Keratinocyte (primary cell): ENCODE measurements around the gene COL8A1. TPM values are rescaled to one million over a fixed set of nuclear protein-coding genes. Genes with fewer than 3 reads are reported as not detected.

Source experiments
- DNase-seq: peaks from one replicate; pipeline ENCODE4 v3.0.0-alpha.2; 2011; ENCODE audit warnings: low read depth, missing footprints, low spot score
- FAIRE-seq: peaks from 2 replicates; lab custom pipeline; 2011; peaks lifted over from hg19 to GRCh38; lab: Jason Lieb, UNC
- H2AFZ ChIP-seq: 2 replicates; pipeline ENCODE4 v1.6.0; 2012; ENCODE audit warnings: low read length, control low read depth, inconsistent platforms; ENCODE audit not compliant: control insufficient read depth
- H3K27ac ChIP-seq: 2 replicates; pipeline ENCODE4 v1.5.1; 2011; ENCODE audit warnings: low read length; ENCODE audit not compliant: control insufficient read depth, insufficient read depth
- H3K27me3 ChIP-seq: 3 replicates; pipeline ENCODE4 v1.6.0; 2011; ENCODE audit warnings: low read length; ENCODE audit not compliant: control insufficient read depth, insufficient read depth; ENCODE audit errors: extremely low read depth
- H3K36me3 ChIP-seq, 2 experiments: 2 replicates in 1 of 2; 3 replicates in 1 of 2; pipeline ENCODE4 v1.5.1; 2011; ENCODE audit warnings: low read length in 2 of 2, mild to moderate bottlenecking in 1 of 2; ENCODE audit not compliant: control insufficient read depth in 2 of 2, insufficient read depth in 2 of 2; ENCODE audit errors: extremely low read depth in 1 of 2
- H3K4me1 ChIP-seq: 3 replicates; pipeline ENCODE4 v1.5.1; 2011; ENCODE audit warnings: low read length; ENCODE audit not compliant: control insufficient read depth, insufficient read depth; ENCODE audit errors: extremely low read depth
- H3K4me2 ChIP-seq: 3 replicates; pipeline ENCODE4 v1.6.0; 2011; ENCODE audit warnings: low read depth, low read length; ENCODE audit not compliant: control insufficient read depth, insufficient read depth; ENCODE audit errors: extremely low read depth
- H3K4me3 ChIP-seq, 3 experiments: fragments of 200-600 bp in 1 of 3; sonication (generic) in 1 of 3; 2 replicates in 2 of 3; 3 replicates in 1 of 3; pipeline ENCODE4 v1.5.1; 2011 to 2016; ENCODE audit warnings: low read length in 3 of 3, mild to moderate bottlenecking in 3 of 3, control low read depth in 2 of 3, inconsistent platforms in 1 of 3, low read depth in 1 of 3, mixed read lengths in 1 of 3, mixed run types in 1 of 3, moderate library complexity in 1 of 3; ENCODE audit not compliant: control insufficient read depth in 2 of 3, insufficient read depth in 2 of 3; ENCODE audit errors: extremely low read depth in 1 of 3
- H3K79me2 ChIP-seq: 2 replicates; pipeline ENCODE4 v1.6.0; 2012; ENCODE audit warnings: low read length; ENCODE audit not compliant: control insufficient read depth, insufficient read depth
- H3K9ac ChIP-seq: 3 replicates; pipeline ENCODE4 v1.6.0; 2011; ENCODE audit warnings: low read length; ENCODE audit not compliant: control insufficient read depth, insufficient read depth; ENCODE audit errors: extremely low read depth
- H3K9me1 ChIP-seq: 3 replicates; pipeline ENCODE4 v1.6.0; 2011; ENCODE audit warnings: low read length; ENCODE audit not compliant: control insufficient read depth, insufficient read depth; ENCODE audit errors: extremely low read depth
- H3K9me3 ChIP-seq: 2 replicates; pipeline ENCODE4 v1.5.1; 2012; ENCODE audit warnings: low read depth, low read length; ENCODE audit not compliant: control insufficient read depth
- H4K20me1 ChIP-seq: 3 replicates; pipeline ENCODE4 v1.6.0; 2011; ENCODE audit warnings: low read length; ENCODE audit not compliant: control insufficient read depth, insufficient read depth; ENCODE audit errors: extremely low read depth
- CTCF ChIP-seq, 3 experiments: IDR thresholded peaks in 1 of 3; conservative IDR thresholded peaks in 1 of 3; optimal IDR thresholded peaks in 1 of 3; 2 replicates in 2 of 3; 3 replicates in 1 of 3; pipeline versions ENCODE3 to v1.5.1; 2011; ENCODE audit warnings: low read length in 3 of 3, mild to moderate bottlenecking in 3 of 3, moderate library complexity in 2 of 3, control low read depth in 1 of 3, inconsistent platforms in 1 of 3; ENCODE audit not compliant: insufficient read depth in 2 of 3; ENCODE audit errors: extremely low read depth in 1 of 3
- EZH2 ChIP-seq: IDR thresholded peaks from one replicate; pipeline ENCODE4 v1.6.1; 2012; ENCODE audit warnings: inconsistent platforms, mild to moderate bottlenecking, low read length, moderate library complexity
- dilution Hi-C: fragments of 300-500 bp; cut with MboI; formaldehyde crosslinking; loops from one replicate; pipeline ENCODE4 v1.7.0; 2020; ENCODE audit warnings: low sequenced_read_pairs; ENCODE audit not compliant: extremely low pct_ligation_motif_present
- polyA plus RNA-seq, 5 experiments: library from polyadenylated mRNA; depleted of rRNA in 3 of 5; stranded (reverse) in 3 of 5; stranded (forward) in 1 of 5; unstranded in 1 of 5; fragments of >200 nt; gene quantifications; 1 replicate in 1 of 5; 2 replicates in 3 of 5; 3 replicates in 1 of 5; pipeline versions ENCODE4 v1.2.1 to v1.2.3, GENCODE V29; 2011 to 2012; ENCODE audit warnings: missing spikeins in 2 of 5, low read depth in 1 of 5, low replicate concordance in 1 of 5

COL8A1 gene
- polyA plus RNA-seq, 1 donor (not counting 4 experiments of a cell fraction or from before 2014, with no cell fraction given) = 102 TPM

- Histone ChIP-seq H3K9me3 (no peaks in the 10 kb centered on the region), H3K27ac (no peak overlapping the region), H4K20me1 (no peaks in the 10 kb centered on the region), H3K27me3 (no peaks in the 10 kb centered on the region), H3K79me2 (peaks cover 48% of the 10 kb centered on the region), H3K4me2 (no peak overlapping the region), H3K9me1 (no peaks in the 10 kb centered on the region), H2AFZ (no peak overlapping the region), H3K36me3 (no peaks in the 10 kb centered on the region), H3K4me1 (peaks cover 14% of the 10 kb centered on the region), H3K4me3 (no peak overlapping the region), H3K9ac (no peak overlapping the region)
- dilution Hi-C loops = no loop called here
- no peak for FAIRE-seq
- DNase-seq = no peak
- TF ChIP-seq EZH2 (no peak), CTCF (optimal IDR thresholded peaks at IDR 0.05 in 1 of 3, IDR thresholded peaks at IDR 0.05 in 1 of 3, conservative IDR thresholded peaks at IDR 0.05 in 1 of 3; ENCODE audit: extremely low read depth in 1 of 3, insufficient read depth in 2 of 3, low read length in 3 of 3) (no peak)
Observed at GRCh38 chr3:99823723-99824711, 185.6 kb downstream of the COL8A1 start.

- H2AFZ ChIP-seq = peak overlapping the region; percentile 40
- H3K4me3 ChIP-seq = peak overlapping the region in 2 of 3 experiments; percentile 48 to 49
- H4K20me1 ChIP-seq = no peaks in the 10 kb centered on the region
- FAIRE-seq (peak; percentile 49), DNase-seq (no peak)
- H3K9me1 ChIP-seq = no peaks in the 10 kb centered on the region
- TF ChIP-seq CTCF (optimal IDR thresholded peaks at IDR 0.05 in 1 of 3, IDR thresholded peaks at IDR 0.05 in 1 of 3, conservative IDR thresholded peaks at IDR 0.05 in 1 of 3; ENCODE audit: extremely low read depth in 1 of 3, insufficient read depth in 2 of 3, low read length in 3 of 3) (no peak), EZH2 (no peak)
- peak overlapping the region; percentile 86 for H3K4me2 ChIP-seq
- no peaks in the 10 kb centered on the region for H3K36me3 ChIP-seq
- H3K9me3 ChIP-seq = no peaks in the 10 kb centered on the region
- H3K4me1 ChIP-seq = peaks cover 12% of the 10 kb centered on the region
- peak overlapping the region; percentile 8 for H3K27ac ChIP-seq
- H3K27me3 ChIP-seq = no peaks in the 10 kb centered on the region
- H3K9ac ChIP-seq = peak overlapping the region; percentile 22
- H3K79me2 ChIP-seq = peaks cover 47% of the 10 kb centered on the region
- dilution Hi-C loops = no loop called here
Observed at GRCh38 chr3:99825004-99825640, 186.7 kb downstream of the COL8A1 start.
